Stomach (tissue), 4 donors: ENCODE data around the gene WFDC6.
"Not testable (repeated sequence)": the region's sequence is repeated elsewhere in the genome, so short reads cannot be mapped to it uniquely, and the experiment has no call there.

Source experiments
- CTCF ChIP-seq, 7 experiments: fragments of 450-650 bp in 4 of 7; fragments of 200-600 bp in 3 of 7; sonication (generic) in 3 of 7; IDR thresholded peaks; one replicate each; pipeline ENCODE4 v1.5.1; 2016 to 2019; ENCODE audit warnings: antibody characterized with exemption in 7 of 7, control low read depth in 2 of 7, mild to moderate bottlenecking in 1 of 7
- POLR2A ChIP-seq, 4 donors: fragments of 450-650 bp; IDR thresholded peaks; one replicate each; pipeline ENCODE4 v1.6.1; 2016; ENCODE audit warnings: antibody characterized with exemption in 4 of 4, control low read depth in 2 of 4, mild to moderate bottlenecking in 1 of 4, moderate library complexity in 1 of 4
- POLR2AphosphoS5 ChIP-seq, 3 donors: sonication (generic); formaldehyde crosslinking; IDR thresholded peaks; one replicate each; pipeline ENCODE4 v1.6.1; 2016; ENCODE audit warnings: antibody characterized with exemption in 3 of 3

GRCh38 chr20:45584294-45584693 lies 45.0 kb upstream of the WFDC6 start:
- TF ChIP-seq CTCF, POLR2A, POLR2AphosphoS5 (IDR thresholded peaks at IDR 0.05): not testable (repeated sequence)
